G401.6 (cell line): ENCODE measurements around the gene S1PR2.
"Not testable (repeated sequence)": the region's sequence is repeated elsewhere in the genome, so short reads cannot be mapped to it uniquely, and the experiment has no call there.

ENCODE experiments used
- FAIRE-seq: peaks from 2 replicates; lab custom pipeline; 2012; peaks lifted over from hg19 to GRCh38; lab: Jason Lieb, UNC

Gene S1PR2

DNA sequence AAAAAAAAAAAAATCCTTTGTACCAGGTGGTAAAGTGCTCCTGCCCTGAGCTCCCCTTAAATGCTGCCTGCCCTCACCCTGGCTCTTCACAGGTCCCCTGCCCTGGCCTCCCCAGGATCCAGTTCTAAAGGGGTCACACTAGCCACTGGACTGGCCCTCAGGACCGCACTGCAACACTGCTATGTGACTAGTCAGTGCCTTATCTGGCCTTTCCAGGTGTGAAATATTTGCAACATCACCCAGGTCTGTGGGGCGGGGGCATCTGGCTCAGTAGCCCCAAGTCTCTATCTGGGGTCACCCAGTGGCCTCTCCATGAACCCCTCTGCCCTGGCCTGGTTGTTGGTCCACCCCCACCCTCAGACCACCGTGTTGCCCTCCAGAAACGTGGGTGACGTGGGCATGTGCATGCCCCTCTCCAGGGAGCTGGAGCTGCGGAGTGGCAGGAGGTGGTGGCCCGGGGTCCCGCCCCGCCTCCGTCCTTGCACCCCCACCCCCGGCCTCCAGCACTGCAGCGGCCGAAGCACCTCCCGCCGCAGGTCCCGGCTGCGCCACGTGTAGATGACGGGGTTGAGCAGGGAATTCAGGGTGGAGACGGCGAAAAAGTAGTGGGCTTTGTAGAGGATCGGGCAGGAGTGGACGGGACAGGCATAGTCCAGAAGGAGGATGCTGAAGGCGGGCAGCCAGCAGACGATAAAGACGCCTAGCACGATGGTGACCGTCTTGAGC is 7.5 kb downstream of the S1PR2 start:
- no peak for FAIRE-seq

DNA sequence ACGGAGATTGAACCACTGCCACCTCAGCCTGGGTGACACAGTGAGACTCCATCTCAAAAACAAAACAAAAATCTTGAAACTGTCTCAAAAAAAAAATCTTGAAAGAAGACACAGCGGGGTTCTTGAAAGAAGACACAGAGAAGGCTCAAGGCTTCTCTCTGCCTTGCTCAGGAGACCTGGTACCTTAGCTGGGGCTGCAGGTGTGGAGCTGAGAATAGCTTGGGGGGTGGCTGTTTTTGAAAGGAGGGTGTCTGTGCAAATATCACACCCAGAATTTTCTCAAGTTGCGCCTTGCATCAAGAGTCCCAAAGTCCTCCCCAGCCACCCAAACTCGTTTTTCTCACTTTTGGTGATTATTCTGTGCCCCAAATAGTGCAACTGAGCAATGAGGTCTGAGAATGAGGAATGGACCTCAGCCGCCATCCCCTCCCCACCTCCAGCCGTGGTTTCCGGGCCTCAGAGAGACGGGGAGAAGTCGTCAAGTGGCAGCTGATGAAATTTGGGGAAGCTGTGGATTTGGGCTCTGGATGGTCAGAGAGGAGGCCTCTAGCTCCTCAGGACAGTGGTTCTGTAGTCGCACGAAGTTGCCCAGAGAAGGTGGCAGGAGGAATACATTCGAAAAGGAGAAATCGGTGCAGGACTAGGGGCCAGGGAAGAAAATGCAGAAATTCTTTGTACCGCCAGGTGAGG is 8.8 kb downstream of the S1PR2 start:
- no peak for FAIRE-seq

GRCh38 chr19:10220695-10221094 is 10.4 kb downstream of the S1PR2 start:
- no peak for FAIRE-seq

GRCh38 chr19:10219678-10220077 is 11.5 kb downstream of the S1PR2 start:
- peak; percentile 3 for FAIRE-seq

- no peak for FAIRE-seq
Observed at GRCh38 chr19:10217085-10217484, 14.0 kb downstream of the S1PR2 start.

GRCh38 chr19:10214784-10215183 is 16.3 kb downstream of the S1PR2 start:
- no peak for FAIRE-seq

- FAIRE-seq = no peak
Observed at GRCh38 chr19:10211691-10212090, 19.4 kb downstream of the S1PR2 start.

- no peak for FAIRE-seq
Observed at GRCh38 chr19:10211061-10211460, 20.1 kb downstream of the S1PR2 start.

GRCh38 chr19:10209315-10209714 is 21.8 kb downstream of the S1PR2 start:
- no peak for FAIRE-seq

GRCh38 chr19:10207026-10207425 is 24.1 kb downstream of the S1PR2 start:
- FAIRE-seq = no peak

DNA sequence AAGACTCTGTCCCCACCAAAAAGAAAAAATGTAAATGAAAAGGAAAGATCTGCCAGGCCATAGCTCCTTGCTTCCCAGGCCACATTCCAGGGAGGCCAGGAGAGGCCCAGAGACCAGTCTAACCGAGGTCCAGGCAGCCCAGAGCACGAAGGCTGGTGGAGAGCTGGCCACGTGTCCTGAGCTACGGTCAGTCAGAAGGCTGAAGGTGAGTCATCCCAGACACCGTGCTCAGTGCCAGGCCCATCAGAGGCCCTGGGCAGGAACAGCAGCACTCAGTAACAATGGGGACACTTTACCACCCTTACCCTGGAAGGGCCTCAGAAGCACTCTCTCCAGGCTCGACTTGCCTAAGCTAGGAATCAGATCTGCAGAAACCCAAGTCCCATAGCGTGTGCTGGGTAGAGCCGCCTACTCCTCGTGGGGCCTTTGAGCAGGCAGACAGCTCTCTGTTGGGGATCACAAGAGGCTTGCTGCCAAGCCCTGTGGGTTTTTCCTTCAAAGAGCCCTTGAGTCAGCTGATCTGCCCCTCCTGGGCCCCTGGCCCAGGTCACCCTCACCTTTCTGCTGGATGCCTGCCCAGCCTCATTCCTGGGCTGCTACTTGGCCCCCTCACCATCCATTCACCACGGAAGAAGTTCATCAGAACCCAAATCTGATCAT is 24.8 kb downstream of the S1PR2 start:
- FAIRE-seq = no peak

GRCh38 chr19:10205636-10206035 is 25.5 kb downstream of the S1PR2 start:
- FAIRE-seq = no peak

DNA sequence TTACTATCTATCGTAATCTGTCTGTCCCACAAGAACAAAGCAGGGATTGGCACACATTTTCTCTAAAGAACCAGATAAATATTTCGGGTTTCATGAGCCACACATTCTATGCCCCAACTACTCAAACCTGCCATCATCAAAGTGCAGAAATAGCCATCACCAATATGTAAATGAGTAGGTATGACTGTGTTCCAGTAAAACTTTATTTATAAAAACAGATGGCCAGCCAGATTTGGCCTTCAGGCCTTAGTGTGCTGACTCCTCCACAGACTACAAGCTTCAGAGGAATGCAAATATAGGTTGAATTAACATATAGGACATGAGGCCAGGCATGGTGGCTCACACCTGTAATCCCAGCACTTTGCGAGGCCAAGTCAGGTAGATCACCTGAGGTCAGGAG is 27.4 kb downstream of the S1PR2 start:
- no peak for FAIRE-seq

- FAIRE-seq = no peak
Observed at GRCh38 chr19:10201176-10201575, 30.0 kb downstream of the S1PR2 start.

- FAIRE-seq = not testable (repeated sequence)
Observed at GRCh38 chr19:10200101-10200500, 31.0 kb downstream of the S1PR2 start.

- not testable (repeated sequence) for FAIRE-seq
Observed at GRCh38 chr19:10198889-10199644, 32.1 kb downstream of the S1PR2 start.

DNA sequence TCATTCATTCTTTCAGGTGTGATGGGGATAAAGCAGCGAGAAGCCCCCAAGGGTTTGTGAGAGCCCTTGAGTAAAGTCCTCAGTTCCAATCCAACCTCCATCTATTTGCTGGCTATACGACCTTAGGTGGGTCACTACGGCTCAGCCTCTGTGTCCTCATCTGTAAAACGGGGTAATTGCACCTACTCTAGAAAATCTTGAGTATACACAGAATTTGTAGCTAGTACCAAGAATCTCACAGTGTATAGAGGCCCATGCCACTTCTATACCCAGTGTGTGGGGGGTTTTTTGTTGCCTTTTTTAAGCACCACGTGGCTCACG is 36.0 kb downstream of the S1PR2 start:
- FAIRE-seq = no peak

GRCh38 chr19:10194500-10195198 is 36.5 kb downstream of the S1PR2 start, which contains the start of gene DNMT1:
TSS of gene DNMT1 (minus strand) at chr19:10194953. CDS start at chr19:10194899, 54 bp downstream.
- peak; percentile 79 for FAIRE-seq

DNA sequence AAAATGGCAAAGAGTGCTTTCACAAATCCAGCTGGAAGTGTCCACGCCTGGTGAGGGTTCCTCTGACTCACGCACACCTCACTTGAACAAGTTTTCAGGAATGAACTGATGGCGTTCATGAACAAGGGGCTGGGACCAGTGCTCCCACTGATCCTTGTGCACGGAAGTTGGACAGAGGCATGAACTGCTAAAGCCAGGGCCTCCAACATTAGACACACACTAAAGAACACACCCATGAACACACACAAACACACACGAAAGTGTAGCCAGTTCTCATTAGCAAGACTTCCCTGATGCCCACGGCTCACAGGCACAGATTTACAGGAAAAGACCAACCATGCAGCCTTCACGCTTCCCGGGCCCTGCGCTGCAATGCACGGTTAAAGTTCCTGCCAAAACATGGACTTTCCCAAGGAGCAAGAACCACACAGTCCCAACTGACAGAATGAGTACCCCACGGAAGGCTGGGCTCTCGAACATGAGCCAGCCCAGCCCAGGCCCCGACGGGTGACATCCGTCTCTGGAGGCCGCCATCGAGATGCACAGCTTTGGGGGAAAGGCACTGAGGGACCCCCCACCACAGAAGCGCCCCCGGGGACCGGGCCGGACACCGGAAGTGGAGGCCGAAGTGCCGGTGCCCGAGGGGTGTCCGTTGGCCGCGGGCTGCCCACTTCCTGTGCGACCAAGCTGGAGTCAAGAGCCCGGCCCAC is 37.2 kb downstream of the S1PR2 start:
- FAIRE-seq = no peak

GRCh38 chr19:10192922-10193321 is 38.2 kb downstream of the S1PR2 start:
- FAIRE-seq = no peak

DNA sequence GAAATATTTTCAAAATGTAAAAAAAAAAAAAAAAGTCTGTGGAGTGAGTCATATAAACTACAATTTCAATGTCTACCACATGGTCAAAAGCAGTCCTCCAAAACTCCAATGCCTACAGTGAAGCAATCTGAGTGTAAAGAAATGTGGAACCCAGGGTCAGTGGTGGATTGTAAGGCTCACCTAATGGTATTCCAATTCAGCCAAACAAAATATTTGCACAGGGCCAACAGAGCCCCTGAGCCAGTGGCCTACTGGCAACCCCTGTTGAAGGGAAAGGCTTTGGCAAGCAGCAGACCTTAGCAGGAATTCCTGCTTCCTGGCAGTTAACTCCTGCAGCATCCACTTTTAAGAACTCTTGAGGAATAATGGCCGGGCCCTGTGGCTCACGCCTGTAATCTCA is 39.8 kb downstream of the S1PR2 start:
- FAIRE-seq = no peak
